ENCODE data around the gene ZNF511. TPM values are rescaled to one million over a fixed set of nuclear protein-coding genes. Genes with fewer than 3 reads are reported as not detected.

The ZNF511 gene
- total RNA-seq, 1 donor from 2014 or later = 75.6 TPM

DNA sequence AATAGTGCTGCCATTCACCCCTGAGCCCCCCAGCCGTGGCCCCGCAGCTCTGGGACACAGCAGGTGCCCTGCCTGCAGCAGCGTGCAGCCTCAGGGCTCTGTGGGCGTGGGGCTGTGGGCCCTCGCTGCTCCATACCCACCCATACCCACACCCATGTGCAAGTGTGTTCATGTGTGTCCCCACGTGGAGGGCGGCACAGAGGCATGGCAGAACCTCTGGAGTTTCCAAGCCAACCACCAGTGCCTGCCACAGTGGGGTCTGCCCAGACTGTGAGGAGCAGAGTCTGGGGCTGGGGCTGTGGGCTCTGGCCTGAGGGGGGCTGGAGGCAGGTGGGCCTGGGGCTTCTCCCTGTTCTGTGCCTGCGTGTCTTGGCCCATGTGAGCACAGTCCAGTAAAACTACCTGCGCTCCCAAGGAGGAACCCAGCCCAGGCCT, 40.9 kb downstream of the ZNF511 start:
- Mint-ChIP-seq H3K4me3 (peak overlapping the region; percentile 35), H3K27ac (ENCODE audit: unreplicated experiment) (no peak overlapping the region), H3K36me3 (ENCODE audit: low read depth) (peaks cover 2% of the 10 kb centered on the region), H3K9me3 (no peaks in the 10 kb centered on the region), H3K27me3 (ENCODE audit: low read depth) (peaks cover 13% of the 10 kb centered on the region), H3K4me1 (peaks cover 9% of the 10 kb centered on the region)
- no peak for DNase-seq (ENCODE audit: low read depth, low spot score)
- TF ChIP-seq CTCF (conservative IDR thresholded peaks at IDR 0.05) = no peak

- H3K4me1 Mint-ChIP-seq = peaks cover 5% of the 10 kb centered on the region
Observed at GRCh38 chr10:133350283-133350949, 41.7 kb downstream of the ZNF511 start.

DNA sequence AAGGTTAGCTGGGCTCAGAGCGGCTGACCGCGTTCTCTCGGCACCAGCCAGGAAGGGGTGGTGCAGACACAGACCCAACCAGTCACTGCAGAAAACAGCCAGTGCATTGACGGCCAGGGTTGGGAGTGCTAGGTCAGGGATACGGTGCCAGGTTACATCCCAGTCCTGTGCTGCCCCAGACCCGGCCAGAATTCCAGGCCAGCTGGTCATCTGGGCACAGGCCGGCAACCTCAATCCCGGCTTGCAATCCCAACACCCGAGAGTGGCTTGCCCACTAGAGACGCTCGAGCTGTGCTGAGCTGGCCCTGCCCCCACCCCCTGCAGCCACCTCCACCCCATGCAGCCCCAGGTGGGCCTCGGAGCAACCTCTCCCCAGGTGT, 42.2 kb downstream of the ZNF511 start:
- peaks cover 5% of the 10 kb centered on the region for H3K27me3 Mint-ChIP-seq (ENCODE audit: low read depth)
- no peak for DNase-seq (ENCODE audit: low read depth, low spot score)
- peak overlapping the region; percentile 27 for H3K4me3 Mint-ChIP-seq
- no peak overlapping the region for H3K27ac Mint-ChIP-seq (ENCODE audit: unreplicated experiment)
- H3K36me3 Mint-ChIP-seq (ENCODE audit: low read depth) = peaks cover 2% of the 10 kb centered on the region
- no peak for TF ChIP-seq CTCF (conservative IDR thresholded peaks at IDR 0.05)
- peaks cover 5% of the 10 kb centered on the region for H3K4me1 Mint-ChIP-seq
- H3K9me3 Mint-ChIP-seq = no peaks in the 10 kb centered on the region

More at GRCh38 chr10:133350283-133350949, 41.7 kb downstream of the ZNF511 start:
- TF ChIP-seq CTCF (conservative IDR thresholded peaks at IDR 0.05) = no peak
- no peak overlapping the region for H3K4me3 Mint-ChIP-seq
- no peak overlapping the region for H3K27ac Mint-ChIP-seq (ENCODE audit: unreplicated experiment)
- H3K9me3 Mint-ChIP-seq = no peaks in the 10 kb centered on the region
- no peak for DNase-seq (ENCODE audit: low read depth, low spot score)
- H3K36me3 Mint-ChIP-seq (ENCODE audit: low read depth) = peaks cover 2% of the 10 kb centered on the region
- peaks cover 9% of the 10 kb centered on the region for H3K27me3 Mint-ChIP-seq (ENCODE audit: low read depth)

- H3K4me1 Mint-ChIP-seq = peaks cover 5% of the 10 kb centered on the region
- DNase-seq (ENCODE audit: low read depth, low spot score) = no peak
- H3K4me3 Mint-ChIP-seq = peak overlapping the region; percentile 27
- TF ChIP-seq CTCF (conservative IDR thresholded peaks at IDR 0.05) = no peak
- no peak overlapping the region for H3K27ac Mint-ChIP-seq (ENCODE audit: unreplicated experiment)
- H3K27me3 Mint-ChIP-seq (ENCODE audit: low read depth) = peaks cover 5% of the 10 kb centered on the region
- H3K9me3 Mint-ChIP-seq = no peaks in the 10 kb centered on the region
- H3K36me3 Mint-ChIP-seq (ENCODE audit: low read depth) = peaks cover 2% of the 10 kb centered on the region
Observed at GRCh38 chr10:133351408-133352318, 42.9 kb downstream of the ZNF511 start.

GRCh38 chr10:133353202-133353959, 44.7 kb downstream of the ZNF511 start:
- H3K4me3 Mint-ChIP-seq = no peak overlapping the region
- H3K36me3 Mint-ChIP-seq (ENCODE audit: low read depth) = peaks cover 2% of the 10 kb centered on the region
- no peak overlapping the region for H3K27ac Mint-ChIP-seq (ENCODE audit: unreplicated experiment)
- no peak for TF ChIP-seq CTCF (conservative IDR thresholded peaks at IDR 0.05)
- no peaks in the 10 kb centered on the region for H3K9me3 Mint-ChIP-seq
- no peak for DNase-seq (ENCODE audit: low read depth, low spot score)
- H3K4me1 Mint-ChIP-seq = peaks cover 5% of the 10 kb centered on the region
- H3K27me3 Mint-ChIP-seq (ENCODE audit: low read depth) = peaks cover 5% of the 10 kb centered on the region

Data from neural crest cell (in vitro differentiated cells).